ENCODE measurements around the gene ADCY3. TPM values are rescaled to one million over a fixed set of nuclear protein-coding genes. Genes with fewer than 3 reads are reported as not detected.

ADCY3 gene
- polyA plus RNA-seq, 1 donor from 2014 or later = 28.8 TPM

GRCh38 chr2:24885221-24886125 is 34.6 kb downstream of the ADCY3 start:
- Histone ChIP-seq H2AFZ (ENCODE audit: low read depth, low read length) (no peak overlapping the region), H3K27ac (ENCODE audit: low read length) (no peak overlapping the region), H3K27me3 (ENCODE audit: insufficient read depth, low read depth, low read length) (no peaks in the 10 kb centered on the region), H3K9me2 (ENCODE audit: insufficient read depth, low read length) (no peaks in the 10 kb centered on the region), H3K9ac (ENCODE audit: low read length) (no peak overlapping the region), H3K4me3 (ENCODE audit: low read length) (no peak overlapping the region), H4K20me1 (ENCODE audit: insufficient read depth) (no peaks in the 10 kb centered on the region), H3K9me3 (ENCODE audit: low read length) (no peaks in the 10 kb centered on the region), H3K79me2 (replicated peaks; ENCODE audit: insufficient read depth, low read length) (no peaks in the 10 kb centered on the region), H3K4me2 (ENCODE audit: low read length) (no peak overlapping the region), H3F3A (ENCODE audit: insufficient read depth, low read length, poor library complexity, severe bottlenecking) (no peaks in the 10 kb centered on the region), H3K36me3 (ENCODE audit: insufficient read depth, low read length) (no peaks in the 10 kb centered on the region)
- TF ChIP-seq EZH2 (IDR thresholded peaks at IDR 0.05; ENCODE audit: borderline replicate concordance, insufficient read depth, low read length, poor library complexity, severe bottlenecking) (no peak), SMC3 (conservative IDR thresholded peaks at IDR 0.05; ENCODE audit: poor library complexity) (no peak), CTCF (IDR thresholded peaks at IDR 0.05; ENCODE audit: poor library complexity, severe bottlenecking) (no peak), POLR2AphosphoS5 (IDR thresholded peaks at IDR 0.05) (no peak)

GRCh38 chr2:24883946-24884345 is 36.1 kb downstream of the ADCY3 start:
- Histone ChIP-seq H2AFZ (ENCODE audit: low read depth, low read length) (no peak overlapping the region), H3F3A (ENCODE audit: insufficient read depth, low read length, poor library complexity, severe bottlenecking) (no peaks in the 10 kb centered on the region), H3K79me2 (replicated peaks; ENCODE audit: insufficient read depth, low read length) (no peaks in the 10 kb centered on the region), H3K4me3 (ENCODE audit: low read length) (no peak overlapping the region), H3K36me3 (ENCODE audit: insufficient read depth, low read length) (no peaks in the 10 kb centered on the region), H3K4me2 (ENCODE audit: low read length) (no peak overlapping the region), H3K9me2 (ENCODE audit: insufficient read depth, low read length) (no peaks in the 10 kb centered on the region), H4K20me1 (ENCODE audit: insufficient read depth) (no peaks in the 10 kb centered on the region), H3K9ac (ENCODE audit: low read length) (no peak overlapping the region), H3K9me3 (ENCODE audit: low read length) (no peaks in the 10 kb centered on the region), H3K27ac (ENCODE audit: low read length) (no peak overlapping the region), H3K27me3 (ENCODE audit: insufficient read depth, low read depth, low read length) (no peaks in the 10 kb centered on the region)
- TF ChIP-seq REST (IDR thresholded peaks at IDR 0.05; ENCODE audit: borderline replicate concordance) = no peak
- no peak for TF ChIP-seq SMC3 (conservative IDR thresholded peaks at IDR 0.05; ENCODE audit: poor library complexity)
- TF ChIP-seq EP300 (conservative IDR thresholded peaks at IDR 0.05; ENCODE audit: poor library complexity, severe bottlenecking) = no peak
- TF ChIP-seq EZH2 (IDR thresholded peaks at IDR 0.05; ENCODE audit: borderline replicate concordance, insufficient read depth, low read length, poor library complexity, severe bottlenecking) = no peak
- TF ChIP-seq TAF1 (IDR thresholded peaks at IDR 0.05; ENCODE audit: low read depth) = no peak
- TF ChIP-seq RAD21 (conservative IDR thresholded peaks at IDR 0.05) = no peak

Measured in neural cell (in vitro differentiated cells).